MM.1S (cell line): ENCODE results near the gene ADCY4.

Experiments used
- DNase-seq: peaks from one replicate; pipeline ENCODE4 v3.0.0-alpha.2; 2015
- H2AFZ ChIP-seq: fragments of 300-600 bp; sonication (generic); 2 replicates; pipeline ENCODE4 v1.6.0; 2016; ENCODE audit warnings: antibody characterized with exemption, low read length
- H3F3A ChIP-seq: fragments of 300-600 bp; sonication (generic); 2 replicates; pipeline ENCODE4 v1.6.1; 2016; ENCODE audit warnings: mild to moderate bottlenecking, antibody characterized with exemption, low read length, moderate library complexity, mixed read lengths; ENCODE audit not compliant: insufficient read depth
- H3K27ac ChIP-seq: fragments of 300-600 bp; sonication (generic); 2 replicates; pipeline ENCODE4 v1.5.1; 2016; ENCODE audit warnings: mild to moderate bottlenecking, low read length
- H3K27me3 ChIP-seq: fragments of 300-600 bp; sonication (generic); replicated peaks from 2 replicates; pipeline ENCODE4 v1.6.0; 2016; ENCODE audit warnings: low read length; ENCODE audit not compliant: insufficient read depth
- H3K36me3 ChIP-seq: fragments of 300-600 bp; sonication (generic); replicated peaks from 2 replicates; pipeline ENCODE4 v1.6.1; 2016; ENCODE audit warnings: mild to moderate bottlenecking, low read length, mixed read lengths; ENCODE audit not compliant: insufficient read depth
- H3K4me1 ChIP-seq: fragments of 300-600 bp; sonication (generic); 2 replicates; pipeline ENCODE4 v1.6.1; 2016; ENCODE audit warnings: low read length, mixed read lengths
- H3K4me2 ChIP-seq: fragments of 300-600 bp; sonication (generic); 2 replicates; pipeline ENCODE4 v1.6.0; 2016; ENCODE audit warnings: low read depth, low read length
- H3K4me3 ChIP-seq: fragments of 300-600 bp; sonication (generic); 2 replicates; pipeline ENCODE4 v1.5.1; 2016; ENCODE audit warnings: low read length, mixed read lengths
- H3K79me2 ChIP-seq: fragments of 300-600 bp; sonication (generic); 2 replicates; pipeline ENCODE4 v1.6.1; 2016; ENCODE audit warnings: mixed run types, low read length, mixed read lengths
- H3K9ac ChIP-seq: fragments of 300-600 bp; sonication (generic); 2 replicates; pipeline ENCODE4 v1.6.1; 2016; ENCODE audit warnings: low read length, mixed read lengths
- H3K9me2 ChIP-seq: fragments of 300-600 bp; sonication (generic); replicated peaks from 2 replicates; pipeline ENCODE4 v1.6.1; 2016; ENCODE audit warnings: mild to moderate bottlenecking, low read length, mixed read lengths; ENCODE audit not compliant: insufficient read depth
- H3K9me3 ChIP-seq: fragments of 300-600 bp; sonication (generic); replicated peaks from 2 replicates; pipeline ENCODE4 v1.6.1; 2016; ENCODE audit warnings: mild to moderate bottlenecking, low read length, mixed read lengths; ENCODE audit not compliant: insufficient read depth
- H4K20me1 ChIP-seq: fragments of 300-600 bp; sonication (generic); 2 replicates; pipeline ENCODE4 v1.6.1; 2016; ENCODE audit warnings: mild to moderate bottlenecking, low read length, moderate library complexity, mixed read lengths; ENCODE audit not compliant: insufficient read depth
- CTCF ChIP-seq: fragments of 300-600 bp; sonication (generic); IDR thresholded peaks from 2 replicates; pipeline ENCODE4 v1.5.1; 2016; ENCODE audit warnings: antibody characterized with exemption, low read length, mixed read lengths
- EZH2 ChIP-seq: fragments of 300-600 bp; sonication (generic); optimal IDR thresholded peaks from 2 replicates; pipeline ENCODE3; 2017; ENCODE audit warnings: low read depth, mild to moderate bottlenecking, antibody characterized with exemption, low read length, mixed read lengths
- EZH2phosphoT487 ChIP-seq: fragments of 300-600 bp; sonication (generic); IDR thresholded peaks from 2 replicates; pipeline ENCODE4 v1.6.1; 2018; ENCODE audit warnings: antibody characterized with exemption, low read length

ADCY4 gene

GRCh38 chr14:24292118-24292807 is 42.6 kb downstream of the ADCY4 start:
- no peaks in the 10 kb centered on the region for H3K27me3 ChIP-seq
- H3K36me3 ChIP-seq: no peaks in the 10 kb centered on the region
- H4K20me1 ChIP-seq: no peaks in the 10 kb centered on the region
- no peaks in the 10 kb centered on the region for H3K9me3 ChIP-seq
- DNase-seq: no peak
- no peaks in the 10 kb centered on the region for H3K79me2 ChIP-seq
- no peak for TF ChIP-seq EZH2phosphoT487
- TF ChIP-seq CTCF: no peak
- no peak overlapping the region for H3K4me3 ChIP-seq
- no peaks in the 10 kb centered on the region for H3K4me1 ChIP-seq
- no peak overlapping the region for H3K9ac ChIP-seq
- H2AFZ ChIP-seq: no peak overlapping the region
- H3K4me2 ChIP-seq: no peak overlapping the region
- H3F3A ChIP-seq: no peaks in the 10 kb centered on the region
- H3K9me2 ChIP-seq: no peaks in the 10 kb centered on the region
- H3K27ac ChIP-seq: no peak overlapping the region

- H3K36me3 ChIP-seq: no peaks in the 10 kb centered on the region
- H3K27ac ChIP-seq: no peak overlapping the region
- no peaks in the 10 kb centered on the region for H3K79me2 ChIP-seq
- H2AFZ ChIP-seq: no peak overlapping the region
- H3K27me3 ChIP-seq: no peaks in the 10 kb centered on the region
- no peaks in the 10 kb centered on the region for H4K20me1 ChIP-seq
- H3K9ac ChIP-seq: no peak overlapping the region
- no peak for DNase-seq
- no peak for TF ChIP-seq CTCF
- TF ChIP-seq EZH2: no peak
- TF ChIP-seq EZH2phosphoT487: no peak
- no peak overlapping the region for H3K4me2 ChIP-seq
- H3F3A ChIP-seq: no peaks in the 10 kb centered on the region
- no peak overlapping the region for H3K4me3 ChIP-seq
- no peaks in the 10 kb centered on the region for H3K9me3 ChIP-seq
- H3K4me1 ChIP-seq: no peaks in the 10 kb centered on the region
- H3K9me2 ChIP-seq: no peaks in the 10 kb centered on the region
Measured at GRCh38 chr14:24291446-24292117, 43.3 kb downstream of the ADCY4 start.

GRCh38 chr14:24290746-24291145 is 44.1 kb downstream of the ADCY4 start:
- H3K27me3 ChIP-seq: no peaks in the 10 kb centered on the region
- no peak for DNase-seq
- H3K9ac ChIP-seq: no peak overlapping the region
- no peak overlapping the region for H2AFZ ChIP-seq
- H3K4me2 ChIP-seq: no peak overlapping the region
- H3K4me1 ChIP-seq: no peaks in the 10 kb centered on the region
- H4K20me1 ChIP-seq: no peaks in the 10 kb centered on the region
- H3K27ac ChIP-seq: no peak overlapping the region
- TF ChIP-seq EZH2 (no peak), CTCF (no peak), EZH2phosphoT487 (no peak)
- H3K9me2 ChIP-seq: no peaks in the 10 kb centered on the region
- no peak overlapping the region for H3K4me3 ChIP-seq
- H3K36me3 ChIP-seq: no peaks in the 10 kb centered on the region
- H3K79me2 ChIP-seq: no peaks in the 10 kb centered on the region
- no peaks in the 10 kb centered on the region for H3F3A ChIP-seq
- no peaks in the 10 kb centered on the region for H3K9me3 ChIP-seq
